ENCODE results near the gene VPS11.

DNA sequence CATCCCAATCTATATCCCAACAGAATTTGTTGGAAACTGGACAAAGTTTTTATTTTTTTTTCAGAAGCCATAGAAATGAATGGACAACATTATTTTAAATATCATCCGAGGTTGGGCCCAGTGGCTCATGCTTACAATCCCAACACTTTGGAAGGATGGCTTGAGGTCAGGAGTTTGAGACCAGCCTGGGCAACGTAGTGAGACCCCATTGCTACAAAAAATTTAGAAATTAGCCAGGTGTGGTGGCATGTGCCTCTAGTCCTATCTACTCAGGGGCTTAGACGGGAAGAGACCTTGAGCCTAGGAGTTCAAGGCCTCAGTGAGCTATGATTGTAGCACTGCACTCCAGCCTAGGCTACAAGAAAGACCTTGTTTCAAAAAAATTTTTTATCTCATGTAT, 32.8 kb upstream of the VPS11 start:
- no peak for TF ChIP-seq POLR2A (IDR thresholded peaks at IDR 0.05)
- TF ChIP-seq, protein P1, sequence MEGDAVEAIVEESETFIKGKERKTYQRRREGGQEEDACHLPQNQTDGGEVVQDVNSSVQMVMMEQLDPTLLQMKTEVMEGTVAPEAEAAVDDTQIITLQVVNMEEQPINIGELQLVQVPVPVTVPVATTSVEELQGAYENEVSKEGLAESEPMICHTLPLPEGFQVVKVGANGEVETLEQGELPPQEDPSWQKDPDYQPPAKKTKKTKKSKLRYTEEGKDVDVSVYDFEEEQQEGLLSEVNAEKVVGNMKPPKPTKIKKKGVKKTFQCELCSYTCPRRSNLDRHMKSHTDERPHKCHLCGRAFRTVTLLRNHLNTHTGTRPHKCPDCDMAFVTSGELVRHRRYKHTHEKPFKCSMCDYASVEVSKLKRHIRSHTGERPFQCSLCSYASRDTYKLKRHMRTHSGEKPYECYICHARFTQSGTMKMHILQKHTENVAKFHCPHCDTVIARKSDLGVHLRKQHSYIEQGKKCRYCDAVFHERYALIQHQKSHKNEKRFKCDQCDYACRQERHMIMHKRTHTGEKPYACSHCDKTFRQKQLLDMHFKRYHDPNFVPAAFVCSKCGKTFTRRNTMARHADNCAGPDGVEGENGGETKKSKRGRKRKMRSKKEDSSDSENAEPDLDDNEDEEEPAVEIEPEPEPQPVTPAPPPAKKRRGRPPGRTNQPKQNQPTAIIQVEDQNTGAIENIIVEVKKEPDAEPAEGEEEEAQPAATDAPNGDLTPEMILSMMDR (IDR thresholded peaks at IDR 0.05), result no peak
- no peak for TF ChIP-seq POLR2AphosphoS5 (IDR thresholded peaks at IDR 0.05)
- TF ChIP-seq EP300 (IDR thresholded peaks at IDR 0.05), result no peak
